Astrocyte (in vitro differentiated cells and primary cell): Measurements from ENCODE around the gene APOBEC3C.
"Not testable (repeated sequence)": the region's sequence is repeated elsewhere in the genome, so short reads cannot be mapped to it uniquely, and the experiment has no call there.

Source experiments
- EZH2 ChIP-seq: IDR thresholded peaks from 2 replicates; pipeline ENCODE4 v1.6.1; 2012; ENCODE audit warnings: mild to moderate bottlenecking, low read length, inconsistent platforms; ENCODE audit not compliant: insufficient read depth
- TF ChIP-seq, protein P1 (sequence below): IDR thresholded peaks from 2 replicates; pipeline ENCODE4 v1.5.1; 2011; ENCODE audit warnings: low read depth, mild to moderate bottlenecking, inconsistent platforms, low read length, moderate library complexity; ENCODE audit not compliant: insufficient read depth

DNA sequence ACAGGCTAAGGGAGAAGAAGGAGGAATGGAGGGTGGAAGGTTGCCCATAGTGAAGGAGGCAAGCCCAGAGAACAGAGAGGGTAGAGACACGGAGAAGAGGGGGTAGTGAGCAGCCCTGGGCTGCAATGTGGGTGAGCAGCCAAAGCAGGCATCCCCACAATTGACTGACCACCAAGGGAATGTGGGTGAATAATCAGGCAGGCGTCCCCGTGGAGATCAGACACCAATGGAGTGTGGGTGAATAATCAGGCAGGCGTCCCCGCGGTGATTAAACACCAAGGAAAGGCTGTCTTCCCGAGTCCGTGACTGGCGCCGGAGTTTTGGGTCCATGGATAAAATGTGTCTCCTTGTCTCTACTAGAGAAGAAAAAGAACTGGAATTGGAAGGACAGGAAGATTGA lies 47.9 kb downstream of the APOBEC3C start:
- TF ChIP-seq, protein P1, sequence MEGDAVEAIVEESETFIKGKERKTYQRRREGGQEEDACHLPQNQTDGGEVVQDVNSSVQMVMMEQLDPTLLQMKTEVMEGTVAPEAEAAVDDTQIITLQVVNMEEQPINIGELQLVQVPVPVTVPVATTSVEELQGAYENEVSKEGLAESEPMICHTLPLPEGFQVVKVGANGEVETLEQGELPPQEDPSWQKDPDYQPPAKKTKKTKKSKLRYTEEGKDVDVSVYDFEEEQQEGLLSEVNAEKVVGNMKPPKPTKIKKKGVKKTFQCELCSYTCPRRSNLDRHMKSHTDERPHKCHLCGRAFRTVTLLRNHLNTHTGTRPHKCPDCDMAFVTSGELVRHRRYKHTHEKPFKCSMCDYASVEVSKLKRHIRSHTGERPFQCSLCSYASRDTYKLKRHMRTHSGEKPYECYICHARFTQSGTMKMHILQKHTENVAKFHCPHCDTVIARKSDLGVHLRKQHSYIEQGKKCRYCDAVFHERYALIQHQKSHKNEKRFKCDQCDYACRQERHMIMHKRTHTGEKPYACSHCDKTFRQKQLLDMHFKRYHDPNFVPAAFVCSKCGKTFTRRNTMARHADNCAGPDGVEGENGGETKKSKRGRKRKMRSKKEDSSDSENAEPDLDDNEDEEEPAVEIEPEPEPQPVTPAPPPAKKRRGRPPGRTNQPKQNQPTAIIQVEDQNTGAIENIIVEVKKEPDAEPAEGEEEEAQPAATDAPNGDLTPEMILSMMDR, result not testable (repeated sequence)
- TF ChIP-seq EZH2, result not testable (repeated sequence)
